GM18519 (cell line): ENCODE data around the gene NRTN.

Source experiments
- ATAC-seq: cut with Tn5 transposase; IDR thresholded peaks from one replicate; pipeline ENCODE4 v1.9.1; 2021; ENCODE audit warnings: mild to moderate bottlenecking, moderate library complexity; ENCODE audit not compliant: unreplicated experiment, low FRiP score

Gene NRTN

DNA sequence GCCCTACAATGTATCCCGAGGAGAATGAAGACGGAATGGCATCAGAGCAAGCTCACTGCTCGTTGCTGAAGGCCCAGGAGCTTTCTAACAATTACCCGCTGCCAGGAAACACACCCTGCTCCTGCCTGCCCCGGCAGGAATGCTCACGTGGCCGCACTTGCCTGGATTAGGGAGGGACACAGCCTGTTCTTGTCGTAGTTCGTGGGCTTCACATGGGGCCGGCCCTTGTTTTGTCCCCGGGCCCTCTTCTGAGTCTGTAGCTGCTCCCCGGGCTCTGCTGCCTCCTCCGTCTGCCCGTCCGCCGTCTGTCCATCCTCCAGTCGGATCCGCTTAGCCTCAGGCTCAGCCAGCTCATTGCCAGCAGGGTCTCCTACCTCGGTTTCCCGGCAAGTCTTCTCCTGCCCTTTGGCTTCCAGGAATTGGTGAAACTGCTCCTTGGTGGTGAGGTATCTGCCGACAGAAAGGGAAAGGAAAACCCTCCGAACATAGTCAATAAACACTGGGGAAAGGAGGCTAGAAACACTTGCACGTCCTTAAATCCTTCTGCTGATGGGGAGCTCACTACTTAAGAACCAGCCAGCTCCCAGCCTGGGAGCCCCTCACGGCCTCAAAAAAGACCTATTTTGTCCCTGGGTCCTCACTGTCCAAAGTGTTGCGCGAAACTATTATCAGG is 14.8 kb upstream of the NRTN start:
- ATAC-seq: no peak

GRCh38 chr19:5790559-5791520 is 14.0 kb upstream of the NRTN start, which contains the start of gene DUS3L:
DUS3L (minus strand) TSS chr19:5791163; CDS start chr19:5791141, 22 bp downstream.
- peak; percentile 73 for ATAC-seq

GRCh38 chr19:5792224-5792623 is 12.6 kb upstream of the NRTN start:
- no peak for ATAC-seq

DNA sequence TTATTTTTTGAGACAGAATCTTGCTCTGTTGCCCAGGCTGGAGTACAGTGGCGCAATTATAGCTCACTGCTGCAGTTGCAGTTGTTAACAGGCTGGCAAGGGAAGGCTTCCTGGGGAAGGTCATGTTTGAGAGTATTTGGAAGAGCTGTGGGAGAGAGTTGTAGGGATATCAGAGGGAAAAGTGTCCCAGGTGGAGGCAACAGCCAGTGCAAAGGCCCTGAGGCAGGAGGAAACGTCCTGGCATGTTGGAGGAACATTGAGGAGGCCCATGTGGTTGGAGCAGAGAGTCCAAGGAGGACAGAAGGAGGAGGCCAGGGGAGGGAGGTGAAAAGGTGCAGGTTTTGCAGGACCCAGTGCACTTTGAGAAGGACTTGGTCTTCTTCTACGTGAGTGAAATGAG is 11.7 kb upstream of the NRTN start:
- ATAC-seq: no peak

GRCh38 chr19:5795382-5795919 is 9.4 kb upstream of the NRTN start:
- ATAC-seq: no peak

DNA sequence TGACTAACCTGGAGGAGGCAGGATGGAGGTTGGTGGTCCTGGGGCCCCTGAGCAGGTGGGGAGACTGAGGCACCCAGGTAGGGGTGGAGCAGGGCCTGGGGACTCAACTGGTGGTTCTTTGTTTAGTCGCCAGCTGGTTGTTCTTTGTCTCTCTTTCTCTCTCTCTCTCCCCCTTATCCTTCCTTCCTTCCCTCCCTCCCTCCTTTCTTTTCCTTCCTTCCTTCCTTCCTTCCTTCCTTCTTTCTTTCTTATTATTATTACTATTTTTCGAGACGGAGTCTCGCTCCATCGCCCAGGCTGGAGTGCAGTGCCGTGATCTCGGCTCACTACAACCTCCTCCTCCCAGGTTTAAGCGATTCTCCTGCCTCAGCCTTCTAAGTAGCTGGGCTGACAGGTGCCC is 6.6 kb upstream of the NRTN start:
- no peak for ATAC-seq

DNA sequence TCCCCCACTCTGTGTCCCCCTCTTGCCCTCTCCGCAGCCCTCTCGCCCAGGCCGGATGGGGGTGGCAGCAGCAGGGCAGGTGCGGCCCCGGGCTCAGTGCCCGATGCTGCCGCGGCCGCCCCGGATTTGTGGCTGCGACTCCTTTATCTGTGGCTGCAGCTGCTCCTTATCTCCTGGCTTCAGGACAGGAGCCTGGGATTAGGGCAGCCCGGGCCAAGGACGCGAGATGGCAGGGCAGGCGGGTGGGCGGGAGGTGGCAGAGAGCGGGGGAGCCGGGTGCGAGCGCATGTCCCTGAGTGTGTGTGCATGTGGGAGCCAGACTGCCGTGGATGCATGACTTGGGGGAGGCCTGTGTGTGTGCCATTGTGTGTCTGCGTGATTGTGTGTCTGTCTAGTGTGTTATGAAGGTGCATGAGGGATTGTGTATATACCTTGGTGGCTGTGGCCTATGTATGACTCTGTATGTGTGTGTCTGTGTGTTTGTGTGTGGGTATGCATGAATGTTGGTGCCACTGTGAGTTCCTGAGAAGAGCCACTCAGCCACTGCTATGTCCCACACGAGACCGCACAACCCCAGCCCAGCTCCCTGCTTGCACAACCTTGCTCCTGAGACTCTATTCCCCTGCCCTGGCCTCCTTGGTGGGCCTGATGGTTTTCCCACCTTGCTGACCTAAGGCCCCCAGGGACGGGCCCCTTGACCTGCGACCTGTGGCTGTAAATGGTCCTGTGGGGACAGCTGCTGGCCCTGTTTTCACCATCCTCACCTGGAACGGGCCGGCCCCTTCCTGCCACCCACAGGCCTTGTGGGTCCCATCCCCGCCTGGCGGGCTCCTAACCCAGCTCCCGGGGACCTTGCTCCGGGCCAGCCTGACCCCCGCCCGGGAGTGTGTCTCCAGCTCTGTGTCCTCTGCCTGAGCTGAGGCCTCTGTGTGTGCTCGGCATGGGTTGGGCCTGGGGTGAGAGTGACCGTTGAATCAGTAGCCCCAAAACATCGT is 5.3 kb upstream of the NRTN start:
- no peak for ATAC-seq

GRCh38 chr19:5800361-5801270 is 4.3 kb upstream of the NRTN start:
- ATAC-seq: no peak

DNA sequence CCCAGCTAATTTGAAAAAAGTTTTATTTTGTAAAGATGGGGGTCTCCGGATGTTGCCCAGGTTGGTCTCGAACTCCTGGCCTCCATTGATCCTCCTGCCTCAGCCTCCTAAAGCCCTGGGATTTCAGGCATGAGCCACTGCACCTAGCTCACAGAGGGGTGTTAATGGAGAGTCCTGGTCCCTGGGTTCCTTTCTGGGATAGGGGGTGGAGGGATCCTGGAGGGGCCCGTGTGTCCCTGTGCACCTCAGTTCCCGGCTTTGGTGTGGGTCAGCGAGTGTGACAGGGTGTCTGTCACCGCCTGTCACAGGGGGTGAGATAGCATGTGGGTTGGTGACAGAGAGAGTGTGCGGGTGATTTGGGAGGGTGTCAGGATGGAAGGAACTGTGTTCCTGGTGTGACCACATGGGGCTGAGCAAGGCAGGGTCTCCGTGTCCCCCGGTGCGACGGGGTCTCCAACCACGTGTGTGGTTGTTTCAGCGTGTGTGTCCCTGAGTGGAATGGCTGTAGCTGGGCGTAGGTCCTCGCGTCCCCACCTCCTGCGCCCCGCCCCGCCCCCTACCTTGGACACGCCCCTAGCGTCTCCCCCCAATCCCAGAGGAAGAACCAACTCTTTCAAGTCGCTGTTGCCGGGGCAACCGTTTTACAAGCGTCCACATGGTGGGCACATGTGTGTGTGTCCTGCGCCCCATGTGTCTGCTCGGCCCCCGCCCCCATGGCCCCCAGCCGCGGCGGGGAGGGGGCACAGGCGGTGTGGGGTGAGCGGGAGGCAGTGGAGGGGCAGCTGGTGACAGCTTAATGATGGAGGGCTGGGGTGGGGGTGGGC is 2.9 kb upstream of the NRTN start:
- no peak for ATAC-seq

DNA sequence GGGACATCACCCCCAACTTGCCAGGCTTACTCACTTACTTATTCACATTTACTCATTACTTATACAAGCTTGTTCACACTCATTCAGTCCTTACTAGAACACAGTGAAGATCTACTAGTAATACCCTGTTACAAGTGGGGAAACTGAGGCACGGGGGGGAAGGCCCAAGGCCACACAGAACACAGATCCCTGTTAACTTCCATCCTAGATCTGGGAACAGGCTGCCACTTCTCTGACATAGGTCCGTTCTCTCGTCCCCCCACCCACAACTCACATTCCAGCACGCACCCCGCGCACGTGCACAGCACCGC is 1.5 kb upstream of the NRTN start:
- no peak for ATAC-seq

DNA sequence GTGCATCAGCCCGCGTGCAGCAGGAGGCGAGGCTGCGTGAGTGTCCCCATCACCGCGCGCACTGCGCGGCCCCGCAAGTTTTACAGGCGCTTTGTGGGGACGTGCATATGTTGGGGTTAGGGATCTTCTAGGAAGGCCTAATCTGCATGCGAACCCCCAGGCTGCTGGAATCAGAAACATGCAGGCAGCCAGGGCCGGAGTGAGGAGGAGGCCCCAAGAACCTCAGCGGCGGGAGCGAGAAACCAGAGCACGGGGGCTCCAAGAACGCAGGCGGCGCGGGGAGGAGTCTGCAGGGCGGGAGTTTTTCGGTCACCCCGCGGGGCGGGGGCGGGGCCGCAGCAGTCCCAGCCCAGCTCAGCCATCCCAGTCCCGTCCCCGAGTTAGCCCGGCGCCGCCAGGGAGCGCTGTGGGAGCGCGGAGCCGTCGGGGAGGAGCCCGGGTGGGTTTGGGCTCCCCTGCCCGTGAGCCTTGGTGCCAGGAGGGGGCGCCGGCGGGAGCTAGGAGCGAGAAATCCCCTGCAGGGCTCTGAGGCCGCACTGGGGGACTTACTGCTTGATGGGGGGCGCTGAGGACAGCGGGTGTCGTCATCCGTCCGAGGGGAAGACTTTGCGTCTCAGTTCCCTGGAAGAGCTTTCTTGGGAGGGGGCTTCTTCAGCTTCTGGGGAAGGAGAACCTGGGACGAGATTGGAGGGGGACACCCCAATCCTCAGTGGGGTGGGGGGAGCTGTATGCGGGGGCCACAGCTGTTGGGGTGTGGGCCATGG is 933 bp upstream of the NRTN start:
- ATAC-seq: peak; percentile 46

GRCh38 chr19:5805462-5806132 is 730 bp downstream of the NRTN start:
- ATAC-seq: no peak

- ATAC-seq: no peak
These were observed 1.2 kb downstream of the NRTN start for GRCh38 chr19:5806133-5806489.

DNA sequence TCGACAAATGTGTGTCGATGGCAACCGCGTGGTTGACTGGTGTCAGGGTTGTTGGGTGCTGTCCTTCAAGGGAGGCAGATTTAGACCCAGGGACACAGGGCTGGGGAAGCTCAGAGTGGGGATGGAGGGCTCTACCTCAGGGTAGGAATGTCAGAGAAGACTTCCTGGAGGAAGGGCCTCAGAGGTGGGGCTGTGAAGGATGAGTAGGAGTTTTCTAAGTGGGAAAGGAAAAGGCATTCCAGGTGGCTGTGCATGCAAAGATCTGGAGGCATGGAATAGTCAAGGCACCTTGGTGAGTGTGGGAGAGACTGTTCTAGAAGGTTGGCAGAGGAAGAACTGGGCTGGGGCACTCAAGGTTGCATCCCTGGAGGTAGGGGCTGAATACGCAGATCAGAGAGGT is 2.0 kb downstream of the NRTN start:
- ATAC-seq: no peak

GRCh38 chr19:5808120-5808816 is 3.4 kb downstream of the NRTN start:
- ATAC-seq: no peak

DNA sequence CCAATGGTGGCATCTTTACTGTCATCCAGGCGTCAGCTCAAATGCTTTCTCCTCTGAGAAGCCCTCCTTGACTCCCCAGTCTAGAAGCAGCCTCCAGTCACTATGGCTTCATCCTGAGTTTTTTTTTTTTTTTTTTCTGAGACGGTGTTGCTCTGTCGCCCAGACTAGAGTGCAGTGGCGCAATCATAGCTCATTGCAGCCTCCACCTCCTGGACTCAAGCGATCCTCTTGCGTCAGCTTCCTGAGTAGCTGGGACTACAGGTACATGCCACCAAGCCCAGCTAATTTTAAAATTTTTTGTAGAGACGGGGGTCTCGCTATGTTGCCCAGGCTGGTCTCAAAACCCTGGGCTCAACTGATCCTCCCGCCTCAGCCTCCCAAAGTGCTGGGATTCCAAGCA is 4.2 kb downstream of the NRTN start:
- ATAC-seq: no peak

DNA sequence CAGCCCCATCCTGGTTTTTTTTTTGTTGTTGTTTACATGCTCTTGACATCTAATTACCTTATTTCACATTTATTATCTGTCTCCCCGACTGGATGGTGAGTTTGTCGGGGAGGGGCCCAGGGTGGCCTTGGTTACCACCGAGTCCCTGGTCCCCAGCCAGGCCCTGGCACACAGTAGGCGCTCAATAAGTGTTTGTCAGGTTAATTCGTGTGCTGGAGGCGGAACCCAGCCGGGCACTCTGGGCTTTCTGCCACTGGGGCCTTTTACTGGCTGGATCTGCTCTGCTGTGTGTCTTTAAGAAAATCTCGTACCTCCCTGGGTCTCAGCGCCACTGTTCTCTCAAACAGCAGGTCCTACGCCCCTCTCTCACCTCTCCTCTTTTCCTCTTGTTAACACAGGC is 4.6 kb downstream of the NRTN start:
- no peak for ATAC-seq
